ENCODE results near the gene TRIM9.

DNA sequence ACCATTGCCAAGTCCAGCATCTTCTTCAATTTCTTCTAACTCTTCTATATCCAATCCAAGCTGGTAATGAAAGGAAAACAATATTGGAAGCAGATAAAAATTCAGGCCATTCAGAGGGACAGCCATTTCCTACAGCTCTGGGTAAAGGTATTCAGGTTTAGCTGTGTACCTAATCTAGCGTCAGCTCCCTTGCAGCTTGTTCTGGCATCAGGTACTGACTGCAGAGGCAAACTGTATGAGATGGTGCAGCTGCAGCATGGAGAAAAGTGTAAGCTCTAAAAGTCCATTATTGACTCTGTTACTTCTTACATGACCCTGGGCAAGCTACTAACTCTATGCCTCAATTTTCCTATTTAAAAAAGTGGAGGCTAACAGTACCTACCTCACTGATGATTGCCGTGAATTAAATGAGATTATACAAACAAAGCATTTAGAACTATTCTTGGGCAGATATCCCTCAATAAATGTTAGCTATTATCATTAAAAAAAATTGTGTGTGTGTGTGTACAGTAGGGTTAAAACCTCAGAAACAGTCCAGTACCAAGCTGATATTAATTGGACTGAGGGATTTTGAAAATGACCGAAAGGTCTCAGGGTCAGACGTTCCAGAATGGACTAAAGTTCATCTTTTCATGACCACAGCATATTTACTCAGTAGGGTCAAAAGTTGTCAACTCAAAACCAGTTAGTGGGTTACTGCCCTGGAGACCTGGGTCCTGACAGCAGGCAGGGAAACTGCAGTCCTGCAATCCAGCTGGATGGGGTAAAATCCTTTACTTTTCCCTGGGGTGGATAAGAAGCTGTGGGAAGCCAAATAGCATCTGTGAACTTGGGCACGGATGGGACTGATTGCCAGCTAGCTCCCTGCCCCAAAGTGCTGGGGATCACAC, 159.5 kb downstream of the TRIM9 start:
- TF ChIP-seq, protein P1, sequence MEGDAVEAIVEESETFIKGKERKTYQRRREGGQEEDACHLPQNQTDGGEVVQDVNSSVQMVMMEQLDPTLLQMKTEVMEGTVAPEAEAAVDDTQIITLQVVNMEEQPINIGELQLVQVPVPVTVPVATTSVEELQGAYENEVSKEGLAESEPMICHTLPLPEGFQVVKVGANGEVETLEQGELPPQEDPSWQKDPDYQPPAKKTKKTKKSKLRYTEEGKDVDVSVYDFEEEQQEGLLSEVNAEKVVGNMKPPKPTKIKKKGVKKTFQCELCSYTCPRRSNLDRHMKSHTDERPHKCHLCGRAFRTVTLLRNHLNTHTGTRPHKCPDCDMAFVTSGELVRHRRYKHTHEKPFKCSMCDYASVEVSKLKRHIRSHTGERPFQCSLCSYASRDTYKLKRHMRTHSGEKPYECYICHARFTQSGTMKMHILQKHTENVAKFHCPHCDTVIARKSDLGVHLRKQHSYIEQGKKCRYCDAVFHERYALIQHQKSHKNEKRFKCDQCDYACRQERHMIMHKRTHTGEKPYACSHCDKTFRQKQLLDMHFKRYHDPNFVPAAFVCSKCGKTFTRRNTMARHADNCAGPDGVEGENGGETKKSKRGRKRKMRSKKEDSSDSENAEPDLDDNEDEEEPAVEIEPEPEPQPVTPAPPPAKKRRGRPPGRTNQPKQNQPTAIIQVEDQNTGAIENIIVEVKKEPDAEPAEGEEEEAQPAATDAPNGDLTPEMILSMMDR (conservative IDR thresholded peaks at IDR 0.05; ENCODE audit: low read length), result no peak
- TF ChIP-seq EZH2phosphoT487 (IDR thresholded peaks at IDR 0.05; ENCODE audit: borderline replicate concordance), result no peak
